A549 treated with ZK216348 at 1 μM for 4 hours (cell line): ENCODE measurements around the gene FXN. TPM values are rescaled to one million over a fixed set of nuclear protein-coding genes. Genes with fewer than 3 reads are reported as not detected.

Source experiments
- total RNA-seq: library from RNA; stranded (reverse); fragments of 200-300 nt; extraction: Qiagen RNA extraction; gene quantifications from 5 replicates; pipeline ENCODE4 v1.2.3, GENCODE V29; 2022; ENCODE audit warnings: low read depth

FXN gene
- 24.4 to 30.0 TPM (median 27.1 TPM) in 5 replicates for total RNA-seq

DNA sequence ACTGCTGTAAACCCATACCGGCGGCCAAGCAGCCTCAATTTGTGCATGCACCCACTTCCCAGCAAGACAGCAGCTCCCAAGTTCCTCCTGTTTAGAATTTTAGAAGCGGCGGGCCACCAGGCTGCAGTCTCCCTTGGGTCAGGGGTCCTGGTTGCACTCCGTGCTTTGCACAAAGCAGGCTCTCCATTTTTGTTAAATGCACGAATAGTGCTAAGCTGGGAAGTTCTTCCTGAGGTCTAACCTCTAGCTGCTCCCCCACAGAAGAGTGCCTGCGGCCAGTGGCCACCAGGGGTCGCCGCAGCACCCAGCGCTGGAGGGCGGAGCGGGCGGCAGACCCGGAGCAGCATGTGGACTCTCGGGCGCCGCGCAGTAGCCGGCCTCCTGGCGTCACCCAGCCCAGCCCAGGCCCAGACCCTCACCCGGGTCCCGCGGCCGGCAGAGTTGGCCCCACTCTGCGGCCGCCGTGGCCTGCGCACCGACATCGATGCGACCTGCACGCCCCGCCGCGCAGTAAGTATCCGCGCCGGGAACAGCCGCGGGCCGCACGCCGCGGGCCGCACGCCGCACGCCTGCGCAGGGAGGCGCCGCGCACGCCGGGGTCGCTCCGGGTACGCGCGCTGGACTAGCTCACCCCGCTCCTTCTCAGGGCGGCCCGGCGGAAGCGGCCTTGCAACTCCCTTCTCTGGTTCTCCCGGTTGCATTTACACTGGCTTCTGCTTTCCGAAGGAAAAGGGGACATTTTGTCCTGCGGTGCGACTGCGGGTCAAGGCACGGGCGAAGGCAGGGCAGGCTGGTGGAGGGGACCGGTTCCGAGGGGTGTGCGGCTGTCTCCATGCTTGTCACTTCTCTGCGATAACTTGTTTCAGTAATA lies at the start of gene FXN:
Gene FXN, plus strand, starts transcription at position 315 of the 871 bp plus-strand sequence. Its CDS starts 31 bp downstream, at position 346.

DNA sequence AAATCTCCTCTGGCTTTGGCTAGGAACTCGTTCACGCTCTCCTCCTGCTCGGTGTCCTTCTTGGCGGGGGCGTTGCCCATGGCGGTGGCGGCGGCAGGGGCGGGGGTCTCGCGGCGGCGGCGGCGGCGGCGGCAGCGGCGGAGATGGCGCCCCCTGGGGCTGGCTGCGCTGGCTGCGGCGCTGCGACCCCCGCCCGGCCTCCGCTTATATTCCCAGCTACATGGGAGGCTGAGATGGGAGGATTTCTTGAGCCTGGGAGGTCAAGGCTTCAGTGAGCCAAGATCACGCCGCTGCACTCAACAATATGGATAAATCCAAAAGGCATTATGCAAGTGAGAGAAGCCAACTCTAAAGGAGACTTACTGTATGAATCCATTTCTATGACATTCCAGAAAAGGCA lies 21.5 kb upstream of the FXN start, which contains the start of gene PRKACG:
Gene PRKACG, minus strand, starts transcription at position 101 of the 400 bp plus-strand sequence. Its CDS starts 21 bp downstream, at position 80.

Other genes with a start within 250 kb of the FXN start
- gene PRKACG, start 21.6 kb upstream of the FXN start, total RNA-seq = not detected in 5 replicates
- 3.2 to 5.8 TPM (median 5.1 TPM) in 5 replicates for gene TJP2, start 138.5 kb downstream of the FXN start, total RNA-seq